HG02852 (cell line): ENCODE results near the gene LDHAL6B.

Experiments used
- ATAC-seq: cut with Tn5 transposase; IDR thresholded peaks from one replicate; pipeline ENCODE4 v1.9.1; 2021; ENCODE audit warnings: mild to moderate bottlenecking, moderate library complexity; ENCODE audit not compliant: unreplicated experiment

LDHAL6B gene

GRCh38 chr15:59216911-59217310 lies 10.3 kb downstream of the LDHAL6B start:
- no peak for ATAC-seq

GRCh38 chr15:59217876-59218498 lies 11.3 kb downstream of the LDHAL6B start:
- ATAC-seq: no peak

- ATAC-seq: no peak
Measured at GRCh38 chr15:59218710-59219109, 12.1 kb downstream of the LDHAL6B start.

- ATAC-seq: no peak
Measured at GRCh38 chr15:59221511-59222505, 15.2 kb downstream of the LDHAL6B start.

- no peak for ATAC-seq
Measured at GRCh38 chr15:59222906-59223550, 16.4 kb downstream of the LDHAL6B start.

GRCh38 chr15:59223736-59224135 lies 17.1 kb downstream of the LDHAL6B start:
- no peak for ATAC-seq

- ATAC-seq: no peak
Measured at GRCh38 chr15:59224474-59224873, 17.8 kb downstream of the LDHAL6B start.

- ATAC-seq: no peak
Measured at GRCh38 chr15:59227021-59227420, 20.4 kb downstream of the LDHAL6B start.

GRCh38 chr15:59229015-59229414 lies 22.4 kb downstream of the LDHAL6B start:
- ATAC-seq: no peak

- no peak for ATAC-seq
Measured at GRCh38 chr15:59229453-59229852, 22.8 kb downstream of the LDHAL6B start.

- no peak for ATAC-seq
Measured at GRCh38 chr15:59230531-59231055, 23.9 kb downstream of the LDHAL6B start.

- ATAC-seq: no peak
Measured at GRCh38 chr15:59232476-59232875, 25.8 kb downstream of the LDHAL6B start.

GRCh38 chr15:59236394-59236793 lies 29.8 kb downstream of the LDHAL6B start:
- ATAC-seq: no peak

GRCh38 chr15:59237119-59237855 lies 30.6 kb downstream of the LDHAL6B start:
- peak; percentile 47 for ATAC-seq

GRCh38 chr15:59237924-59238331 lies 31.3 kb downstream of the LDHAL6B start:
- peak; percentile 65 for ATAC-seq

GRCh38 chr15:59240036-59240435 lies 33.4 kb downstream of the LDHAL6B start:
- ATAC-seq: no peak

GRCh38 chr15:59242649-59243048 lies 36.0 kb downstream of the LDHAL6B start:
- ATAC-seq: no peak

GRCh38 chr15:59243622-59244021 lies 37.0 kb downstream of the LDHAL6B start:
- no peak for ATAC-seq

GRCh38 chr15:59244337-59244736 lies 37.7 kb downstream of the LDHAL6B start:
- ATAC-seq: peak; percentile 86

- ATAC-seq: no peak
Measured at GRCh38 chr15:59245559-59245958, 38.9 kb downstream of the LDHAL6B start.

GRCh38 chr15:59247364-59247763 lies 40.7 kb downstream of the LDHAL6B start:
- ATAC-seq: no peak
